Measurements from ENCODE around the gene BRIX1. TPM values are rescaled to one million over a fixed set of nuclear protein-coding genes. Genes with fewer than 3 reads are reported as not detected.

BRIX1 gene, protein sequence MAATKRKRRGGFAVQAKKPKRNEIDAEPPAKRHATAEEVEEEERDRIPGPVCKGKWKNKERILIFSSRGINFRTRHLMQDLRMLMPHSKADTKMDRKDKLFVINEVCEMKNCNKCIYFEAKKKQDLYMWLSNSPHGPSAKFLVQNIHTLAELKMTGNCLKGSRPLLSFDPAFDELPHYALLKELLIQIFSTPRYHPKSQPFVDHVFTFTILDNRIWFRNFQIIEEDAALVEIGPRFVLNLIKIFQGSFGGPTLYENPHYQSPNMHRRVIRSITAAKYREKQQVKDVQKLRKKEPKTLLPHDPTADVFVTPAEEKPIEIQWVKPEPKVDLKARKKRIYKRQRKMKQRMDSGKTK
- 64.2 and 71.1 TPM in 2 replicates for polyA plus RNA-seq (2014; cell fraction: cytosol; rRNA removed)
- 65.9 and 68.3 TPM in 2 replicates for polyA plus RNA-seq (2014; cell fraction: nucleus; rRNA removed)

DNA sequence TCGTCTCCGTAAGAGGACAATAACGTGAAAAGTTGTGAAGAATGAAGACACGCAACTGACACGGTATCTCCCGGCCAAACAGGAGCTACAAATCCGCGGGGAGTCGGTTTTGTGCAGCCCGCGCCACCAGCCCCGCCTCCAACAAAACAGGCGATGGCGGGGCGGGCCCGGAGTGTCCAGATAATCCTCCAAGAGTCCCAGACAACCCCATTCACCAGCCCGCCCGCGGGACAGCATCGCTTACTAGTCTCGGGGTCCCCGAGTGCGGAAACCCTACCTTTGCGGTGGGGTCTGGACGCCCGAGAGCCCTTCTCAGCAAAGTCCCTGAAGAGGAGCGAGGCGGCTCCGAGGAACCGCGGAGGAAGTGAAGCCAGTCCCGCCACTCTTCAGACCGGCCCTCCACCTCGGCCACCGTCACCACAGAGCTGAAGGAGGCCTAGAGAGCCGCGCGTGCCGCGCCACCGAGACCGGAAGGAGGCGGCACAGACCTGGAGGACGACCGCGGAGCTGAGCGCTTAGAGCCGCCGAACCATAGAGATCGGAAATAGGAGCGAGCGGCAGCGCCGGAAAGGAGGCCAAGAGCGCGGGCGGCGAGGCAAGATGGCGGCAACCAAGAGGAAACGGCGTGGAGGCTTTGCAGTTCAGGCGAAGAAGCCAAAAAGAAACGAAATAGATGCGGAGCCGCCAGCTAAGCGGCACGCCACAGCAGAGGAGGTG, at the start of gene BRIX1, which contains the start of gene RAD1:
Gene BRIX1 (plus strand): TSS at position 573 of the 717 bp plus-strand sequence. CDS start 28 bp downstream, at position 601.
Gene RAD1 (minus strand): TSS at position 366 of the 717 bp plus-strand sequence. CDS start 612 bp downstream, outside the sequence.
- peak; percentile 96 for DNase-seq (ENCODE audit: low spot score)

GRCh38 chr5:34866989-34867471, 48.5 kb upstream of the BRIX1 start:
- no peak for DNase-seq (ENCODE audit: low spot score)

DNA sequence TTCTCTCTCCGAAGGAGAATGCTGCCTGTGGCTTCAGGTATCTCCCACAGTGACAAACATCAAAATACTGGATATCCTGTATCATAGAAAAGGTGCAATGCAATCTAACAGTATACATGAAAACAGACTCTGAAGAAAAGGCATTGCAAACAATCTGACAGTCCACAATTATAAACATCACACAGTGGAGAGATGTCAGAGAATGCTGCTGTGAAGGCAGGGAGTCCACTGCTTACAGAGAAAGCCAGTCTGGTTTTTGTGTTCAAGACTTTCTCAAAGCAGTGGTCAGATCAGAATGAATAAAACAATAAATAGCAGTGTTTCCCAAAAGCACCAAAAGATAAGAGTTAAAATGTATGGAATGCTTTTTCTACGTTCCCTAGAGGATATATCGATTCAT, 47.9 kb upstream of the BRIX1 start:
- no peak for DNase-seq (ENCODE audit: low spot score)

DNA sequence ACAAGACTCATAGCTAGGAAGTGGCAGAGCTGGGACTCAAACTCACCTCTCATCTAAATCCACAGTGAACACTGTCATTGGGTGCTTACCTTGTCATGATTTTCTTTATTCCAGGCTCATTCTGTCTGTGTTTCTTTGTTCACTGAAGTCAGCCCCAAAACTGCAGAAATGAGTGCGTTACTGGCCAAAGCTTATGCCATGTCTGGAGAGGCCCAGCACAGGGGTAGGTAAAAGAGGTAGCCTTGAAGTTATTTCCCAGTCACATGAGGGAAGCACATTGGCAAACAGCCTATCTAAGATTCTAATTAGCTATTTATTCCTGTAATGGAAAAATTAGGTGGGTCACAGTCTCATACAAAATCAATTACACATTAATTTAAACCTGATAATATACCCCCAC, 46.7 kb upstream of the BRIX1 start:
- no peak for DNase-seq (ENCODE audit: low spot score)

DNA sequence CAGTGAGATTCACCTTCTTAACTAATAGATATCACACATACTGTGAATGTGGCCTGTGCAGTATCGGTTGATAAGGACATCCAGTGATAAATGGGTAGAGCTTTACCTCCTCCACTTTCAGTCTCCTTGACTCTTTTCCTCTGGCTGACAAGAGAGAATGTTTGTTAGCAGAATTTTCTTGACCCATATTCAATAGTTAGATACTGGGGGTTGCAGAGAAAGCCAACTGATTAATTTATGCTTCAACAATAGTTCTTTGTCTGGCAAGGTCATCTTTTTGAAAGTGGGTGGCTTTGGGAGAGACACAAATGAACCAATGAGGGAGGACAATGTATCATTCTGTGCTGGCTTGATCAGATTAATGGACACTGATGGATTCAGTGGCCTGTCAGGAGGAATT, 46.3 kb upstream of the BRIX1 start:
- DNase-seq (ENCODE audit: low spot score): no peak

DNA sequence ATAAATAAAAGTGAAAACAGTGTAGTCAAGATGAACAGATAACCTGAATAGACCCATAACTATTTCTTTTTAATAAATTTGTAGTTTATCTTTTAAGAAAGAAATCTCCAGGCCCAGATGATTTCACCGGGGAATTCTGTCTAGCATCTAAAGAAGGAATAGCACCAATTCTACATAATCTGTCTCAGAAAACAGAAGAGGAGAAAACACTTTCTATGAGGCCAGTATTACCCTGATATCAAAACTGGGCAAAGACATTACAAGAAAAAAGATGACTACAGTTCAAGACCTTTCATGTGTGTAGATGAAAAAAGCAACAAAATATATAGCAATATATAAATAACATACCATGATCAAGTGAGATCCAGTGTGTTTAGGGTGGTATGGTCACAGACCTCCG, 45.1 kb upstream of the BRIX1 start:
- DNase-seq (ENCODE audit: low spot score): no peak

DNA sequence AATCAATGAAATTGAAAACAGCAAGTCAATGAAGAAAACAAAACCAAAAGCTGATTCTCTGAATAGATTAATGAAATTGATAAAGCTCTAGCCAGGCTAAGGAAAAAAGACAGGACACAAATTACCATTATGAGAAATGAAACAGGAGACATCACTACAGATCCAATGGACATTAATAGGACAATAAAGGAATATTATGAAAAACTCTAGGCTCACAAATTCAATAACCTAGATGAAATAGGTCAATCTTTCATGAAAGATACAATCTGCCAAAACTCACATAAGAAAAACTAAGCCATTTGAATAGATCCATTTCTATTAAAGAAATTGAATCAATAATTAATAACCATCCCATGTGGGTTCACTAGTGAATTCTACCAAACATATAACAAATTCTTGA, 39.2 kb upstream of the BRIX1 start:
- DNase-seq (ENCODE audit: low spot score): no peak

GRCh38 chr5:34881246-34881645, 34.3 kb upstream of the BRIX1 start:
- no peak for DNase-seq (ENCODE audit: low spot score)

- no peak for DNase-seq (ENCODE audit: low spot score)
Observed at GRCh38 chr5:34886392-34887119, 29.0 kb upstream of the BRIX1 start.

DNA sequence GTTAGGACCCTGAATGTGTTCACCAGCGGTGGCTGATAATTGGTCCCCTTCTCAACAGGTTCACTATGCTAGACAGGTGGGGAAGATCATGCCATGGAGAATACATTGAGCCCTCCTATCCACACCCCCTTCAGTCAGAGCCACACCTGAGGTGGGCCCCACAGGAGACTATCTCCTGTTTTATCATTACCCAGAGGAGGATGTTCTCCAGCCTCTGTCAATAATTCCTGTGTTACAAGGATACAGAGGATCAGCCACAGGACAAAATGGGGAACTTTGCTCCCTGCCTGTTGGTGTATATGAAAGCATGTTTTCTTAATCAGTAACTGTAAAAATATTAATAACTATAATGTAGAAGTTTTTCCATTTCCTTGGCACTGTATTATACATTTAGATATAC, 26.1 kb upstream of the BRIX1 start:
- DNase-seq (ENCODE audit: low spot score): no peak

DNA sequence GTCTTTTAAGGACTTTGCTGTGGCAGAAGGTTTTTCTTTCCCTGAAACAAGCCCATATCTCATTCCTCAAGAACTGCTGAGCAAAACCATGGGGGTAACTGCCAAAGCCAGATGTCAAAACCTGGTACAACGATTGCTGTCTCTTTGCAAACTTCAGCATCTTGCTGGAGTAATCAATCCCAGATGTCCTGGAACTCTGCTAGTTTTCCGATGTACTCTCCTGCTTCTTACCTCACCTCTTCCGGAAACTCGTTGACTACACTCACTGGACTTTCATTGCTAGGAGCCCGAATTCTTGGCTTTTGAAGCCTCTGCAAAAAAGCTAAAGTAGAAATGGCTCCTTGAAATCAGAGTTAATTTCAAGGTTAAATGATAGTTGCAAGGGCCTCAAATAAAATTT, 23.5 kb upstream of the BRIX1 start:
- no peak for DNase-seq (ENCODE audit: low spot score)

- DNase-seq (ENCODE audit: low spot score): no peak
Observed at GRCh38 chr5:34892414-34892813, 23.1 kb upstream of the BRIX1 start.

GRCh38 chr5:34894716-34895115, 20.8 kb upstream of the BRIX1 start:
- no peak for DNase-seq (ENCODE audit: low spot score)

- no peak for DNase-seq (ENCODE audit: low spot score)
Observed at GRCh38 chr5:34895641-34896419, 19.7 kb upstream of the BRIX1 start.

- DNase-seq (ENCODE audit: low spot score): no peak
Observed at GRCh38 chr5:34897646-34898045, 17.9 kb upstream of the BRIX1 start.

GRCh38 chr5:34898258-34898895, 17.1 kb upstream of the BRIX1 start:
- peak; percentile 61 for DNase-seq (ENCODE audit: low spot score)

DNA sequence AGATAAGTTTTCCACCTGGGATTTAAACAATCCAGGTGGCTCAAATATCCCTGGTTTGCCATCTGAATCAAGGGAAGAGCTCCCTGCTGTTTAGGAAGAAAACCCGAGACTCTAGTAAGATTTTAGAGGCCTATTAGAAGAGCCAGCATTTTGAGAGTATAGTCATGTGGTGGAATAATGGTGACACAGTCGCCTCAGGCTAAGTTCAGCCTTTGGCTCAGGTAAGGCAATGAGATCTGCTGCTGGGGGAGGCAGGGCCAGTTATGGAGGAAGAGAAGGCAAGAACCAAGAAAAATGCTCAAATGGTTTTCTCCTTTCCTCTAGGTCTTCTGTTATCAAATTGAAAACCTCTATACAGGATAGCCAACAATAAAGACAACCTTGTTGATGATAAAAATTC, 16.4 kb upstream of the BRIX1 start:
- DNase-seq (ENCODE audit: low spot score): no peak

DNA sequence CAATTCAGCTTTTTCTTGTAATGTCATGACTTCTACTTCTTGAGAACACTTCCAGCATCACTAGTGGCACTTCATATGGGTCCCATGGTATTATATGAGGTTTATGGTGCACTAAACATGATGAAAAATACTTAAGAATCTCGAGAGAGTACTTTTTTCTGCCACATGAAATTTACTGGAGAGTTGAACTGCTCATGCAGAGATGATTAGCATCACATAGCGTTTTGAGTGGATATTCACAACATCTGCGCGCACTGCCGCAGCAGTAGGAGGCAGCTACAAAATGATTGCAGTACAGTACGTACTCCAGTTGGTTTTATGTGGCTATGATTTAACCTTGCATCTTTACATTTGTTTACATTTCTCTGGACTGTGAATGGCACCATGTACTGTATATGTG, 14.9 kb upstream of the BRIX1 start:
- DNase-seq (ENCODE audit: low spot score): no peak

DNA sequence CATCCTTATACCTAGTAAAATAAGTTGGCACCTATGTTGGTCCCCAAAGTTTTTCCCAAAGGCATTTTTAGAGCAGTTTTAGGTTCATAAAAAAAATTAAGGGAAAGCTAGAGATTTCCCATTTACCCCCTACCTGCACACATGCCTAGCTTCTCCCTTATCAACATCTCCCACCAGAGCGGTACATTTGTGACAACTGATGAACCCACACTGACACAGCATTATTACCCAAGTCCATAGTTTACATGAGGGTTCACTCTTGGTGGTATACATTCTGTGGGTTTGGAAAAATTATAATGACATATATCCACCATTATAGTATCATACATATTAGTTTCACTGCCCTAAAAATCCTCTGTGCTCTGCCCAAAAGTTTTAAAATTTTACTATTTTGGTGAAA, 12.3 kb upstream of the BRIX1 start:
- DNase-seq (ENCODE audit: low spot score): no peak

DNA sequence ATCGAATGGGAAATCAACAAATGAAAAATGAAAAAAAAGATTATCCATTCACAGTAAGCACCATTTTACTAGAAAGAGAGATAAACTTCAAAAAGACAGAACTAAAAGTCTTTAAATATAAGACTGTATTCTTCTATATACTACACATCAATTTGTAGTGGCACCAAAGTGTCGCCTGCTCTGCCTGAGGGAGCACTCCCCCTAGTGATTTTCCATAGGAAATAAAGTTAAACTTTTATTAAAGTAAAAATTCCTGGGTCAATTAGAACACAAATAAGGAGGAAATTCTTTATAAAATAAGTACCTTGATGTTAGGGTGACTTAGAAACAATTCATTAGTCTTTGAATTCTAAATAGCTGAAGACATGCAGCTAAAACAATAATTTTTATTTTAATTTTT, 9.9 kb upstream of the BRIX1 start:
- no peak for DNase-seq (ENCODE audit: low spot score)

DNA sequence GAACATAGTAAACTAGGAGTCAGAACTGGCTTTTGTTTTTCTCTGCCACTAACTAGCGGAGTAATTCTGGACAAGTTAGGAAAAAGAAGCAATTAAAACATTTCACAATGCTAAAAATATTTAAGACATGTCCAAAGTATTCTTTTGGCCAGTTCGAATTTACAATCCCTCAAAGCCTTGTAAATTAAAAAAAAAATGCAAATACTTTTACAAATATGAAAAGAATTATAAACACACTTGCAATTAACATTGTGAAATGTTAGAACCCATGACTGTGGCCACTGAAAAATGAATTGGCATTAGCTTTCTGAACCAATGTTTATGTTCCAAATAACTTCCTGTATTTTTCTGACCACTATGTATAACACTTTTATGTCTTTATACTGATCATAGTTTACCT, 2.4 kb upstream of the BRIX1 start:
- no peak for DNase-seq (ENCODE audit: low spot score)

All from SK-N-DZ (cell line).